HEK293T (cell line): Measurements from ENCODE around the gene IKZF1.

Experiments used
- CTCF ChIA-PET: fragments of 350-600 bp; formaldehyde crosslinking; extraction: SDS; loops from one replicate; lab custom pipeline; 2021; ENCODE audit warnings: antibody characterized with exemption, inconsistent platforms; lab: Yijun Ruan, JAX
- POLR2A ChIA-PET: fragments of 350-600 bp; formaldehyde crosslinking; extraction: SDS; loops from one replicate; lab custom pipeline; 2020; ENCODE audit warnings: antibody characterized with exemption, inconsistent platforms; lab: Yijun Ruan, JAX
- DNase-seq: peaks from one replicate; pipeline ENCODE4 v3.0.0; 2012; ENCODE audit warnings: mixed read lengths; ENCODE audit errors: extremely low spot score
- ARNT ChIP-seq: fragments of 450-650 bp; IDR thresholded peaks from 2 replicates; pipeline ENCODE4 v1.6.1; 2017; ENCODE audit warnings: mild to moderate bottlenecking
- BHLHE40 ChIP-seq: fragments of 450-650 bp; IDR thresholded peaks from 2 replicates; pipeline ENCODE4 v1.6.1; 2016; ENCODE audit warnings: mild to moderate bottlenecking, moderate library complexity, borderline replicate concordance
- CTBP1 ChIP-seq: fragments of 450-650 bp; IDR thresholded peaks from 2 replicates; pipeline ENCODE4 v1.6.1; 2016; ENCODE audit warnings: borderline replicate concordance
- ELF4 ChIP-seq: fragments of 450-650 bp; IDR thresholded peaks from 2 replicates; pipeline ENCODE4 v1.6.1; 2017; ENCODE audit warnings: antibody characterized with exemption
- FOXA1 ChIP-seq: fragments of 450-650 bp; IDR thresholded peaks from 2 replicates; pipeline ENCODE4 v1.6.1; 2016; ENCODE audit warnings: mild to moderate bottlenecking
- FOXK2 ChIP-seq: fragments of 450-650 bp; IDR thresholded peaks from 2 replicates; pipeline ENCODE4 v1.6.1; 2016; ENCODE audit warnings: mild to moderate bottlenecking
- FOXM1 ChIP-seq: fragments of 450-650 bp; IDR thresholded peaks from 2 replicates; pipeline ENCODE4 v1.6.1; 2017; ENCODE audit warnings: mild to moderate bottlenecking, borderline replicate concordance
- HDGF ChIP-seq: fragments of 450-650 bp; IDR thresholded peaks from 2 replicates; pipeline ENCODE4 v1.6.1; 2017; ENCODE audit warnings: antibody characterized with exemption, borderline replicate concordance
- L3MBTL2 ChIP-seq: fragments of 450-650 bp; conservative IDR thresholded peaks from 2 replicates; pipeline ENCODE4 v1.6.1; 2016; ENCODE audit warnings: mild to moderate bottlenecking
- LEF1 ChIP-seq: fragments of 450-650 bp; IDR thresholded peaks from 2 replicates; pipeline ENCODE4 v1.6.1; 2017; ENCODE audit warnings: mild to moderate bottlenecking, borderline replicate concordance
- NFRKB ChIP-seq: fragments of 450-650 bp; IDR thresholded peaks from 2 replicates; pipeline ENCODE4 v1.6.1; 2016; ENCODE audit warnings: mild to moderate bottlenecking, moderate library complexity
- SP1 ChIP-seq: fragments of 450-650 bp; IDR thresholded peaks from 2 replicates; pipeline ENCODE4 v1.6.1; 2017
- SUZ12 ChIP-seq: fragments of 450-650 bp; IDR thresholded peaks from 2 replicates; pipeline ENCODE4 v1.6.1; 2016; ENCODE audit warnings: mild to moderate bottlenecking
- TARDBP ChIP-seq: fragments of 450-650 bp; IDR thresholded peaks from 2 replicates; pipeline ENCODE4 v1.6.1; 2016
- ZNF384 ChIP-seq: fragments of 450-650 bp; IDR thresholded peaks from 2 replicates; pipeline ENCODE4 v1.6.1; 2016
- TF ChIP-seq, protein P1 (sequence below): fragments of 450-650 bp; IDR thresholded peaks from 2 replicates; pipeline ENCODE4 v1.6.1; 2016

IKZF1 gene

DNA sequence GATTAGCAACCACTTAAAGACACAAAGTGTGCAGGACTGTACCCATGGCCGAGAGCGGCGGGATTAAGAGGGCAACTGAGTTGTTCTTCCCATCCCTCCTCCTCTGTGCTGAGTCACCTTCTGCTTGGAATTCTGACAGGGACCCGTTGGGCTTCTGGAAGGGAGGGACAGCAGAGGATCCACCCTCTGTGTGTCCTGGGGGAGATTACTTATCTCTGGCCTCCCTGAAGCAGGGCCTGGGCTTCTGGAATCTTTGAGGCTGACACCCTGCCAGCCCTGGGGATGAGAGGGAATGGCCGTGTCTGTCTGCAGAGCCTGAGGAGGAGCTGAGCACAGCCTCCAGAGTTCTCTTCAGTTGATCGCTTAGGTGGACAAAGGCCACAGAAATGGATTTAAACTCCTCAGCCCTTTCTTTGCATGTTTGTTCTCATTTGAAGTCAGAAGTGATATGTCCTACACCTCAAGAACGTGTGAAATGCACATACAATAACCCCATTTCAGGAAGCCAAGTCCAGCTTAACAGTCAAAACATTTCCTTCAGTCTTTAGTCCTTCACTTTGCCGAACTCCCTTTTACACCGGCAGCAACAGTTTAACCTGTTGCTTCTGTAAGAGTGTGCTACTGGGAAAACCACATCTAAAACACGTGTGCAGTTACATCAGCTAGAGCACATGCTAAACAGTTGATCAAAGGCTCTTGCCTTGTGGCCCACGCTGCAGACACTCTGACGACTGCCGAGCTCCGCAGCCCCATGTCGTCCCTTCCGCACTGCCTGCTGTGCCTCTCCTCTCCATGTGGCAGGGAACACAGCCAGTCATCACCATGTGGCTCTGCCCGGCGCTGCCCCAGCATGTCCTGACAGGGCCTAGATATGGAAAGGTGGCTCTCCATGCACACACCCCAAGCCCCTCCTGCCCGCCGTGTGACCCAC, 55.7 kb downstream of the IKZF1 start:
- no peak for DNase-seq
- TF ChIP-seq BHLHE40, result no peak
- no peak for TF ChIP-seq TARDBP
- no peak for TF ChIP-seq FOXM1
- TF ChIP-seq L3MBTL2, result no peak
- ChIA-PET POLR2A (no interaction called here), CTCF (interaction anchor here (0.5 kb wide), 1 partner anchor 51 kb away, joined by 3 read pairs; no protein-coding TSS in a partner anchor)

DNA sequence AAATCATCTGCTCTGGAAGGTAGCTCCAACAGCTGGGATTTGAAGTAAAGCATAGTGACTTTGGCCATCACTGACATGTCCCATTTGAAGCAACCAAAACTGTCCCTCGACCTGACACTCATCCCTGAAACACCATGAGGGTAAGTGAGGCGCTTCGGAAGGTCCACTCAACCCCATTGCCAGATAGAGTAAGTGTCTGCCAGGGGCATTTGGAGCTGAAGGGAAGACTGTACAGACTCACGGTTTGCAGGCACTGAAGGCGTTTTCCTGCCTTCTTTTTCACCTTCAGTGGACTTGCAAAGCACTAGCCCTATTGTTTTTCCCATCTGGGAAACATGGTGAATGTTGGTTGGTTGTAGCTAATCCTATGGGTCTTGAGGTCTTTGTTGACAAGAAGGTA, 57.6 kb downstream of the IKZF1 start:
- POLR2A ChIA-PET, result no interaction called here
- CTCF ChIA-PET, result no interaction called here
- no peak for TF ChIP-seq ELF4
- TF ChIP-seq BHLHE40, result no peak
- no peak for TF ChIP-seq HDGF
- TF ChIP-seq CTBP1, result no peak
- TF ChIP-seq TARDBP, result no peak
- TF ChIP-seq NFRKB, result no peak
- TF ChIP-seq, protein P1, sequence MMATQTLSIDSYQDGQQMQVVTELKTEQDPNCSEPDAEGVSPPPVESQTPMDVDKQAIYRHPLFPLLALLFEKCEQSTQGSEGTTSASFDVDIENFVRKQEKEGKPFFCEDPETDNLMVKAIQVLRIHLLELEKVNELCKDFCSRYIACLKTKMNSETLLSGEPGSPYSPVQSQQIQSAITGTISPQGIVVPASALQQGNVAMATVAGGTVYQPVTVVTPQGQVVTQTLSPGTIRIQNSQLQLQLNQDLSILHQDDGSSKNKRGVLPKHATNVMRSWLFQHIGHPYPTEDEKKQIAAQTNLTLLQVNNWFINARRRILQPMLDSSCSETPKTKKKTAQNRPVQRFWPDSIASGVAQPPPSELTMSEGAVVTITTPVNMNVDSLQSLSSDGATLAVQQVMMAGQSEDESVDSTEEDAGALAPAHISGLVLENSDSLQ, result no peak
- no peak for TF ChIP-seq FOXK2
- no peak for TF ChIP-seq ZNF384
- TF ChIP-seq ARNT, result no peak
- no peak for TF ChIP-seq L3MBTL2
- no peak for TF ChIP-seq SP1
- no peak for TF ChIP-seq FOXA1
- TF ChIP-seq FOXM1, result no peak
- no peak for TF ChIP-seq LEF1
- TF ChIP-seq SUZ12, result no peak
- DNase-seq, result no peak

DNA sequence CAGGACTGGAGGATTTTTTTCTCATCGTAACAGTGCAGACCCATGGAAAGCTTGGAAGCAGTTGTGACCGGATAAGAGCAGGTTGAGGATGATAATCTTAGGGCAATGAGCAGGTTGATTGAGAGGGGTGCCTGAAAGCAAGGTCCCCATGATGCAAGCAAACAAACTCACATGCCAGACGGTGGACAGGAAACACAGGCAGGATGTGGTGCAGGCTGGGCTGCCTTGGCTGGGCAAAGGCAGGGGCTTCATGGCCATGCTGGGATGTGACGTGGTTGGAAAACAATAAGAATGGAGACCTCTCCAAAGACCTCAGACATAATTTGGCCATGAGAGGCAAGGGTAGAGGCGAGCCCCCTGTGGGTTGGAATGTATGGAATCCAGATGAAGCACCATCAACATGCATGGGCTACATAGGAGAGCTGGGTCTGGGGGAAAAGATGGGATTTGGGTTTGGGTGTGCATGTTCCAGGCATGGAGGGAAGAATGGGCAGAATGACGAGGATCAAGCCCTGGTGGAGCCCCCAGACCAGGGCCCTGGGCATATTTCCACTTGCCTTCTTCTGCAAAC, 58.3 kb downstream of the IKZF1 start:
- no peak for DNase-seq
- ChIA-PET POLR2A (no interaction called here), CTCF (no interaction called here)
- TF ChIP-seq LEF1 (no peak), ELF4 (no peak), TARDBP (no peak)

DNA sequence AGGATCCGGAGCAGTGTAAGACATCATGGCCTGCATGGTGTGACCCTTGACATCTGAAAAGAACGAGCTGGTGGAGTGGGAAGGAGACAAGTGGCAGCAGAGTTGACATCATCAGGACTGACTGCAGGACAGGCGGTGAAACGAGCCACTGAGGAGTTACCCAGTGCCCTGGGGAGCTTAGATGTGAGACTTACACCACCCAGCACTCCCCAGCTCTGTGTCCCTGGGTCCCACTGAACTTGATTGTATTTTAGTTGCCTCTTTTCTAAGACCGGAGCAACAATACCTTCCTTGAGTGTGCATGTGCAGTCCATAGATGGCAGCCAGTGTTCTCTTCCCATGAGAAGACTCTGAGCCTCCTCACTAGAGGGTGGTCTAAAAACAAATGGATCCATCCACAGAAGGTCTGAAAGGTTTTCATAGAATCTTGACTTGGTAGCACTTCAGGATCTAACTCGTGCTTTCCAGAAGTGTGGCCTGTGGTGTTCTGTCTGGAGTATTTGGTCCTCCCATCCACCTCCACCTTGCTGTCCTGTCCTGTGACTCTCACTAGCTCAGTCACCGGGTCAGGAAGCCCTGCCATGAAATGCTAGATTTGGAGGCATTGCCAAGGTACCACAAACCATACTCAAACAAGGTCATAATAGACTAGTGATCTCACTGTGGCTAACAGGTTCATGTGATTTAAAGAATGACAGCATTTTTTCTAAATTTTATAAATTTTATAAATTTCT, 59.0 kb downstream of the IKZF1 start:
- ChIA-PET CTCF (no interaction called here), POLR2A (no interaction called here)
- no peak for DNase-seq
- no peak for TF ChIP-seq ZNF384
- TF ChIP-seq NFRKB, result no peak
- TF ChIP-seq L3MBTL2, result no peak
- TF ChIP-seq CTBP1, result no peak
- no peak for TF ChIP-seq HDGF
- no peak for TF ChIP-seq ELF4
- TF ChIP-seq FOXM1, result no peak
- TF ChIP-seq FOXA1, result no peak
- TF ChIP-seq ARNT, result no peak
- TF ChIP-seq LEF1, result no peak
- TF ChIP-seq, protein P1, result no peak
- no peak for TF ChIP-seq SUZ12
- TF ChIP-seq TARDBP, result no peak

DNA sequence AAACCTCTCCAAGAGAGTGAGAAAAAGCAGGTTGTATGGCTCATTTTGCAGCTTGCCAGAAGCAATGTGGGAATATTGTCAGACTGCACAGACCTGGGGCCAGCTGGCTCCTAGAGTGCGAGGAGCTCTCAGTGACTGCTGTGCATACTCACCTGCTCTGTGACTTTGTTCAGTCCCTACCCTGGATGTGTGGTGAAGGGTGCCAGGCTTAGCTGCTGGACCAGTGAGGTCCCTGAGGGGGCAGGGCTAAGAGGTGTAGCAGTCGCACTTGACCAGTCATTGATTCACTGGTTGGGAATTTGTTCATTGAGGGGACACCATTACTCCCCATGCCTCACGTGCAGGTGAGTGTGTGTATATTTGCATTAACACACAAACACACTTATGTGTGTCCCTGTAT, 60.1 kb downstream of the IKZF1 start:
- ChIA-PET POLR2A (no interaction called here), CTCF (no interaction called here)
- DNase-seq, result no peak
- TF ChIP-seq BHLHE40 (no peak), NFRKB (no peak), CTBP1 (no peak), ARNT (no peak), FOXM1 (no peak), L3MBTL2 (no peak), ZNF384 (no peak), ELF4 (no peak), LEF1 (no peak), HDGF (no peak), SP1 (no peak)

DNA sequence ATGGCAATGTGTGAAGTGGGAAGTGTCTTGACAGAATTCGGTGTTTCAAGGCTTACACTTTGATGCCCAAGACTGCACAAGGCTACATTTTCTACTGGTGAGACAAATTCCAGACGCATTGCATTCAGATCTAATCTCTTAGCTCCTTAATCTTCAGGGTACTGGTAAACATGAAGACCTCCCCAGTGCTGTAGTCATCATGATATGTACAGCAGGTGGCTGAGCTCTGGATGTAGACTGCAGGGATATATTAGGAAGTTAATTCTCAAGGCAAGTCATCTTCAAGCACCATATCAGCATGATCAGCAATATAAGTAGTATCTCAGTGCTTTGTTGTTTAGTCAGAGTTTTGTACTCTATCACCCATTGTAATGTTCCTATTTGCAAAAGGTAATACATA, 61.8 kb downstream of the IKZF1 start:
- no peak for TF ChIP-seq NFRKB
- TF ChIP-seq LEF1, result no peak
- TF ChIP-seq SP1, result no peak
- no peak for TF ChIP-seq CTBP1
- TF ChIP-seq, protein P1, result no peak
- no peak for TF ChIP-seq FOXM1
- no peak for TF ChIP-seq TARDBP
- ChIA-PET POLR2A (no interaction called here), CTCF (interaction anchor here (0.5 to 2.3 kb wide), 2 partner anchors 145 to 161 kb away, joined by 3 to 5 read pairs; no protein-coding TSS in a partner anchor)
- no peak for DNase-seq
